HG03060 (cell line): Measurements from ENCODE around the gene SYT1.

Experiments used
- ATAC-seq: cut with Tn5 transposase; IDR thresholded peaks from one replicate; pipeline ENCODE4 v1.9.1; 2021; ENCODE audit warnings: low read depth, moderate number of reproducible peaks; ENCODE audit not compliant: unreplicated experiment

The SYT1 gene

GRCh38 chr12:79124385-79124784 lies 259.8 kb downstream of the SYT1 start:
- no peak for ATAC-seq

- ATAC-seq: no peak
Measured at GRCh38 chr12:79125358-79125757, 260.8 kb downstream of the SYT1 start.

- peak; percentile 97 for ATAC-seq
Measured at GRCh38 chr12:79127271-79127751, 262.7 kb downstream of the SYT1 start.

GRCh38 chr12:79128956-79129355 lies 264.4 kb downstream of the SYT1 start:
- ATAC-seq: no peak

- no peak for ATAC-seq
Measured at GRCh38 chr12:79138872-79139271, 274.3 kb downstream of the SYT1 start.

- ATAC-seq: no peak
Measured at GRCh38 chr12:79140711-79141110, 276.1 kb downstream of the SYT1 start.

GRCh38 chr12:79141776-79142175 lies 277.2 kb downstream of the SYT1 start:
- no peak for ATAC-seq

GRCh38 chr12:79143803-79144202 lies 279.2 kb downstream of the SYT1 start:
- ATAC-seq: no peak

- no peak for ATAC-seq
Measured at GRCh38 chr12:79151956-79152355, 287.4 kb downstream of the SYT1 start.

- ATAC-seq: no peak
Measured at GRCh38 chr12:79155683-79156082, 291.1 kb downstream of the SYT1 start.

- ATAC-seq: no peak
Measured at GRCh38 chr12:79156846-79157463, 292.4 kb downstream of the SYT1 start.

- no peak for ATAC-seq
Measured at GRCh38 chr12:79161249-79161934, 296.8 kb downstream of the SYT1 start.

- no peak for ATAC-seq
Measured at GRCh38 chr12:79162147-79162772, 297.7 kb downstream of the SYT1 start.

- ATAC-seq: no peak
Measured at GRCh38 chr12:79162948-79163347, 298.4 kb downstream of the SYT1 start.

GRCh38 chr12:79164890-79165289 lies 300.3 kb downstream of the SYT1 start:
- ATAC-seq: no peak

GRCh38 chr12:79168687-79169086 lies 304.1 kb downstream of the SYT1 start:
- no peak for ATAC-seq

- ATAC-seq: no peak
Measured at GRCh38 chr12:79174626-79175025, 310.1 kb downstream of the SYT1 start.

GRCh38 chr12:79183003-79183402 lies 318.4 kb downstream of the SYT1 start:
- no peak for ATAC-seq

GRCh38 chr12:79183926-79184325 lies 319.4 kb downstream of the SYT1 start:
- ATAC-seq: no peak

GRCh38 chr12:79186506-79186905 lies 321.9 kb downstream of the SYT1 start:
- no peak for ATAC-seq

GRCh38 chr12:79187032-79187431 lies 322.5 kb downstream of the SYT1 start:
- no peak for ATAC-seq

- ATAC-seq: no peak
Measured at GRCh38 chr12:79191391-79191790, 326.8 kb downstream of the SYT1 start.
